ENCODE measurements around the gene PRSS23. TPM values are rescaled to one million over a fixed set of nuclear protein-coding genes. Genes with fewer than 3 reads are reported as not detected.
"Not testable (repeated sequence)": the region's sequence is repeated elsewhere in the genome, so short reads cannot be mapped to it uniquely, and the experiment has no call there.

Gene PRSS23, protein sequence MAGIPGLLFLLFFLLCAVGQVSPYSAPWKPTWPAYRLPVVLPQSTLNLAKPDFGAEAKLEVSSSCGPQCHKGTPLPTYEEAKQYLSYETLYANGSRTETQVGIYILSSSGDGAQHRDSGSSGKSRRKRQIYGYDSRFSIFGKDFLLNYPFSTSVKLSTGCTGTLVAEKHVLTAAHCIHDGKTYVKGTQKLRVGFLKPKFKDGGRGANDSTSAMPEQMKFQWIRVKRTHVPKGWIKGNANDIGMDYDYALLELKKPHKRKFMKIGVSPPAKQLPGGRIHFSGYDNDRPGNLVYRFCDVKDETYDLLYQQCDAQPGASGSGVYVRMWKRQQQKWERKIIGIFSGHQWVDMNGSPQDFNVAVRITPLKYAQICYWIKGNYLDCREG
- total RNA-seq = 10 to 100 TPM; 12.9 to 63.4 TPM
- long read RNA-seq, full-length matches to known transcripts = 208 of 247 reads
- long read RNA-seq, partial matches to known transcripts = 0 of 247 reads
- long read RNA-seq, other reads (novel, unspliced or antisense) = 39 of 247 reads

- ATAC-seq (peak; percentile 93 to 94), DNase-seq (peak; percentile 80)
- intact Hi-C loops (cut with DNase I) = loop anchor here in 1 of 2 donors (5.0 kb wide), 1 partner anchor 193 kb away; no protein-coding TSS in a partner anchor
Observed at GRCh38 chr11:86800076-86800959, at the start of gene PRSS23. Gene PRSS23, plus strand, starts transcription at chr11:86800542. Its CDS starts 7,102 bp downstream, at chr11:86807644.

- intact Hi-C loops (cut with DNase I) = no loop called here
- no peak for ATAC-seq
- DNase-seq = no peak
Observed at GRCh38 chr11:86753459-86753858, 46.9 kb upstream of the PRSS23 start.

GRCh38 chr11:86755146-86755545, 45.2 kb upstream of the PRSS23 start:
- intact Hi-C loops (cut with DNase I) = no loop called here
- no peak for ATAC-seq
- DNase-seq = no peak

DNA sequence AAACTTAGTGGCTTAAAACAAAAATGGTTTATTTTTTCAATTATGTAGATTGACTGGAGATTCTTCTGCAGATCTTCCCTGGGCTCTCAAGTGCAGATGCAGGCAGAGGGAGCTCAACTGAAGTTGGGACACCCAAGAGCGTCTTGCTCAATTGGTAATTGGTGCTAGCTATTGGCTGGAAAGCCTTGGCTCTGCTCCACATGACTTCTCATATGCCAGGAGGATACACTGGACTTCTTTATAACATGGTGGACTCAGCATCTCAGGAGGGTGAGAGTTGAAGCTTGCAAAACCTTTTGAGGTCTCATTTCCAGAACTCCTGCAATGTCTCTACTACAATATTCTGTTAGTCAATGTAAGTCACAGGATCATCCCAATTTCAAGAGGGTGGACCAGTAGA, 42.2 kb upstream of the PRSS23 start:
- DNase-seq (no peak), ATAC-seq (no peak)
- intact Hi-C loops (cut with DNase I) = no loop called here

DNA sequence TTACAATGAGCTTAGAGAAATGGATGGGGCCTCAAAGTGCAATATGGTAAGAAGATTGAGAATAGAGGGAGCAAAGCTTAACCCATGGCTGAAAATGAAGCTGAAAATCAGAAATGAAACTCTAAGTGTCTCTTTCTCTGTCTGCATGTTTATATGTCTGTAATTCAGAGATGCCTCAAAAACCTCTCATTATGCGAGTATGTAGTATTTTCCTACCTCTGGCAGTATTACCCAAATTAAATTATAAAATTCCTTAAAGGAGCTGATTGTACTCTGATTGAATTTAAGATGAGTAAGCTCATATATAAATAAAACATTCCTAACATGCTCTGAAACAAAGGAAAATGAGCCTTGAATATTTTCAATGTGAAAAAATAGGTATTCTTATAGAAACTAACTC, 39.8 kb upstream of the PRSS23 start:
- no peak for DNase-seq
- ATAC-seq = no peak
- intact Hi-C loops (cut with DNase I) = no loop called here

DNA sequence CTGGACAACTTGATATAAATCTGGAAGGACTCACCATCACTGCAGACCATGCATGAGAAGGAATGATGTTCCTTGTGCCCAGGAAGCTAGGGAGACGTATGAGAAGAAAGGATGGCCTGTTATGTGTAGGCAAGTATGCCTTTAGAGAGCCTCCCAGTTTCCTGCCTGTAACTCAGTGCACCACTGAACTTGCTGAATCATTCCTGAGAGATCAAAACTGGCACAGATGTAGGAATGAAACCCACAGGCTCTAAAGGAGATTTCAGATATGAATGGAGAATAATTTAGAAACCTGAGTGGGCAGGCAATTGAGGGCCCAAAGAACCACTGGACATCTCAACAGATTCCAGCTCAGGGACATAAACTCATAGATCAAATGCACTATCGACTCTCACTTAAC, 38.4 kb upstream of the PRSS23 start:
- no peak for ATAC-seq
- intact Hi-C loops (cut with DNase I) = no loop called here
- no peak for DNase-seq

DNA sequence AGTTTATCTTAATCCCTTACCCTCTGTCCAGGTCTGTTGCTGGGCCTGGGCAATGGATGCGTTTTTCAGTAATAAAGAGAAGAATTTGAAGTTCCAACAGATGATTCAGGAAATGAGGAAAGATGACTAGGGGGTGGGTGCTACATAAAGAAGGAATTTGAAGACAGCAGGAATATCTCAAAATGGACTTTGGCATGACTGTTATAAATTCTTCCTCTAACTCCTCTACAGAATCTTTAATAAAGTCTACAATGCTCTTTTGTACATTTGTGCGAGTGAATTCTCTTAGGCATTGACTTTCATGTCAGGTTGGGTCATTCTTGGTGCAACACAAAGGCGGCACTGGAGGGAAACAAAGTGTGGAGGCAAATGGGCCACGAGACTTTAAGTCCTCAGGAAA, 35.1 kb upstream of the PRSS23 start:
- no peak for DNase-seq
- intact Hi-C loops (cut with DNase I) = no loop called here

GRCh38 chr11:86765878-86766277, 34.5 kb upstream of the PRSS23 start:
- ATAC-seq = no peak
- intact Hi-C loops (cut with DNase I) = no loop called here
- DNase-seq = no peak

More for the DNA sequence above, 35.1 kb upstream of the PRSS23 start:
- ATAC-seq = no peak

DNA sequence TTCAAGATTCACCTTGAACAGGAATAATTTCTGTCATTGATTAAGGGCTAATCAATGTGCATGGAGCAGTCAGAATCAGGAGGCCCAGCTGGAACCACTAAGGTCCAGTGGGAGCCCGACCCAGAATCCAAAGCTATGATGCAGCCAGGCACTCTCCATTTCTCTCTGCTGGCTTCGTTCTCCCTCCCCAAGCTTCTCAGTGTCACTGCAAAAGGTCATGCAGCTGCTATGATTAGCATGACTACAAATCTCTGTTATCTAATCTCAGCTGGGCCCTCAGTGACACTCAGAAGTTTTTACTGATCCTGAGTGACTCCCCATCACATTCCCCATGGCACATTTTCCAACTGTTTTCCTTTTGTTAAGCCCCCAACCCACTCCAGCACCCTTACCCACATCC, 31.1 kb upstream of the PRSS23 start:
- DNase-seq (no peak), ATAC-seq (peak; percentile 56 to 59)
- intact Hi-C loops (cut with DNase I) = no loop called here

DNA sequence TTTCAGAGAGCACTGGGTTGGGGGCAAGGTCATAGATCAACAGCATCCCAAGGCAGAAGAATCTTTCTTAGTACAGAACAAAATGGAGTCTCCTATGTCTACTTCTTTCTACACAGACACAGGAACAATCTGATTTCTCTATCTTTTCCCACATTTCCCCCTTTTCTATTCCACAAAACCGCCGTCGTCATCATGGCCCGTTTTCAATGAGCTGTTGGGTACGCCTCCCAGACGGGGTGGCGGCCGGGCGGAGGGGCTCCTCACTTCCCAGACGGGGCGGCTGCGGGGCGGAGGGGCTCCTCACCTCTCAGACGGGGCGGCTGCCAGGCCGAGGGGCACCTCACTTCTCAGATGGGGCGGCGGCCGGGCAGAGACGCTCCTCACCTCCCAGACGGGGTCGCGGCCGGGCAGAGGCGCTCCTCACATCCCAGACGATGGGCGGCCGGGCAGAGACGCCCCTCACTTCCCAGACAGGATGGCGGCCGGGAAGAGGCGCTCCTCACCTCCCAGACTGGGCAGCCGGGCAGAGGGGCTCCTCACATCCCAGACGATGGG, 29.8 kb upstream of the PRSS23 start:
- intact Hi-C loops (cut with DNase I); ATAC-seq; DNase-seq: not testable (repeated sequence)

DNA sequence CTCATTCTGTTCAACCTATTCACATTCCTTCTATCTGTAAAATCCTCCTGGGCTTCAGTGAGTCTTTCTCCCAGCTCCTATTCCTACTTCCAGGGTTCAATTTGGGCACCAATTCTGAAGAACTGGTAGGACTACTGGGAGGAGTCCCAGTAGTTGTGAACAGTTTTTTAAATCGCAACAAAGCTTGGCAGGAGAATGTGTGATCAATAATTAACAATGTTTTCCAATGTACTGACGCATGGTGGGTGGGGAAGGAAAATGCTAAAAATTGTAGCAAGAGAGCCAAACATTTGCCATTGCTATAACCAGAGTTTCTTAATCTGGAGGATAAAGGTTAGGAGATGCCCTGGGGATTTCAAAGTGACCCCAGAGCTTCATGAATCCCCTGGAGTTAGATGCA, 27.3 kb upstream of the PRSS23 start:
- no peak for ATAC-seq
- intact Hi-C loops (cut with DNase I) = no loop called here
- DNase-seq = no peak

GRCh38 chr11:86773513-86774252, 26.7 kb upstream of the PRSS23 start:
- ATAC-seq = no peak
- intact Hi-C loops (cut with DNase I) = no loop called here
- no peak for DNase-seq

GRCh38 chr11:86774417-86774816, 25.9 kb upstream of the PRSS23 start:
- DNase-seq (no peak), ATAC-seq (no peak)
- intact Hi-C loops (cut with DNase I) = no loop called here

DNA sequence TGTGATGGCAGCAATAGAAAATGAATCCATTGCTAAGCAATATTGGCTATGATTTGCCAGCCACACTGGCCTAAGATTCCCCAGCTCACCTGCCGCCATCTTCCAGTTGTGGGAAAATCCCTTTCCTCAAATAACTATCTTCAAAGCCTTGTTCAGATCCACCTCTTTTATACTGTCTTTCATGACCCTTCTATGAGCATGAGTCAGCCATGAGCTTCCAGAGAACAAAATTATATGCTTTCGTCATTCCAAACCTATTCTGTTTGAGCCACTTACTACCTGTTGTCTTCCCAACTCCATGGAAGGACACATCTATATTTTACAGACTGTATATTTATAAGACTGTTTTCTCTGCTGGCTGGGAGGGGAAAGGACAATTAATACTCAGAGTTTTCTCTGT, 25.0 kb upstream of the PRSS23 start:
- no peak for ATAC-seq
- DNase-seq = no peak
- intact Hi-C loops (cut with DNase I) = no loop called here

DNA sequence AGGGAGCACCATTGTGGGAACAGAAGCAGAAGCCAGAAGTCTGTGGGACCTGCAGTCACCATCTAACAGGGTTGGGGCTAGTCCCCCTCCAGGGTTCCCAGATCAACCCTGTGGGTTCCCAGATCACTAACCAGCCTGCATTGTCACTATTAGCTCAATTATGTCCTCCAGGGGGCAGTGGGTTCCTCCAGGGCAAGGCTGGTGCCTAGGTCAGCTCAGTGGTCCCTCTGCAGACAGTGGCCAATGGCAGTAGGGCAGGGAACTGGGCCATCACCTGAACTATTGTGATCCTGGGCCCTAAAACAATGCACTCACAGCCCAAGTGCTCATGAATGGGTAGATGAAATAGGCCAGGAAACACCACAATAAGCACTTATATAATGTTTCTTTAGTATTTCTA, 18.8 kb upstream of the PRSS23 start:
- DNase-seq (no peak), ATAC-seq (no peak)
- intact Hi-C loops (cut with DNase I) = no loop called here

- DNase-seq (no peak), ATAC-seq (no peak)
- intact Hi-C loops (cut with DNase I) = no loop called here
Observed at GRCh38 chr11:86782742-86783141, 17.6 kb upstream of the PRSS23 start.

GRCh38 chr11:86783661-86784060, 16.7 kb upstream of the PRSS23 start:
- ATAC-seq (no peak), DNase-seq (no peak)
- intact Hi-C loops (cut with DNase I) = no loop called here

DNA sequence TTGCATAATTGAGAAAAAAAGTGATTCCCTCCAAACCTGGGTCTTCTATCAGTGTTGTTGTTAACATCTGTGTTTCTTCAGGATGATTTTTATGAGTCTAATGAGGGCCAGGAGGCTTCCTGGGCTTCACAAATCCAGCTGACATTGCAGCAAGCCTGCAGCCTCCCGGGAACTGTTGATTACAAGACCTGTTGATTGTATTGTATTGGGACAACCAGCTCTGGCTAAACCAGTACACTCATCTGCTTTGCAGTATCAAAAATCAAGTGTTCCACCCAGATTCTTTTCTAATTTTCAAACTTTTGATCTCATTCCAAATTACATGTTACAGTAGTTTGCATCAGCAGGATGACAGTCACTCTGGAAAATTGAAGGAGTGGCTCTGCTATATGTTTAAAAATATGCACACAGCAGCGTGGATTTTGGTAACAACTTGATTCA, 16.1 kb upstream of the PRSS23 start:
- ATAC-seq (no peak), DNase-seq (no peak)
- intact Hi-C loops (cut with DNase I) = no loop called here

DNA sequence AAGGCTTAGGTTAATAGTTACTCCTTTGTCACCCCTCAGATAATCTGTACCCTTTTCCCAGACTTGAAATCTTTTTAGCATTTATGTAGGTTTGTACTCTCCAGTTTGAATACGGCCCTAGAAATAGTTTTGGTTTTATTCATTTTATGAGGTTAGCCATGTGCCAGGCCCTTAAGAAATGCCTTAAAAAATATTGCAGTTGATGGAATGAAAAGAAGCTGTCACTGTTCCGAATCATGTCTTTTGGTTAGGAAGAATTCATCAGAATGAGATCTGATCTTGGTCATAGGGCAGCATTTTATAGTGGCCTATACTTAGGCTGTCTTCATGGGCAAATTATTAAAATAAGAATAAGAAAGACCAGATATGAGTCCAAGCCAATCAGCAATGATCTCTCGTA, 14.8 kb upstream of the PRSS23 start:
- DNase-seq = no peak
- intact Hi-C loops (cut with DNase I) = no loop called here
- no peak for ATAC-seq
